ENCODE measurements around the gene CPSF6.

DNA sequence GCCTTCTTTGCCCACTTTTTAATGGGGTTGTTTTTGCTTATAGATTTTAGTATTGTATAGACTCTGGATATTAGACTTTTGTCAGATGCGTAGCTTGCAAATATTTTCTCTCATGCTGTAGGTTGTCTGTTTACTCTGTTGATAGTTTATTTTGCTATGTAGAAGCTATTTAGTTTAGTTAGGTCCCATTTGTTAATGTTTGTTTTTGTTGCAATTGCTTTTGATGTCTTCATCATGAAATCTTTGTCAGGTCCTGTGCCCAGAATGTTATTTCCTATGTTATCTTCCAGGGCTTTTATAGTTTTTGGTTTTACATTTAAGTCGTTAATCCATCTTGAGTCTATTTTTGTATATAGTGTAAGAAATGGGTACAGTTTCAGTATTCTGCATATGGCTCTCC lies 78.9 kb downstream of the CPSF6 start:
- TF ChIP-seq SRF (IDR thresholded peaks at IDR 0.05; ENCODE audit: low read depth) (no peak), POLR2A (IDR thresholded peaks at IDR 0.05; ENCODE audit: borderline replicate concordance, extremely low read depth, insufficient read depth, insufficient read length) (no peak), CTCF (IDR thresholded peaks at IDR 0.05 in 2 of 3, conservative IDR thresholded peaks at IDR 0.05 in 1 of 3; ENCODE audit: borderline replicate concordance in 1 of 3, insufficient read depth in 1 of 3, low read depth in 2 of 3, low read length in 2 of 3) (no peak)
